HG03575 (cell line): Measurements from ENCODE around the gene ENTPD8.
"Not testable (repeated sequence)": the region's sequence is repeated elsewhere in the genome, so short reads cannot be mapped to it uniquely, and the experiment has no call there.

Experiments
- ATAC-seq: cut with Tn5 transposase; IDR thresholded peaks from one replicate; pipeline ENCODE4 v1.9.1; 2021; ENCODE audit not compliant: unreplicated experiment, insufficient number of reproducible peaks, low FRiP score; ENCODE audit errors: extremely low read depth

Gene ENTPD8

GRCh38 chr9:137421838-137422603, 19.1 kb downstream of the ENTPD8 start:
- no peak for ATAC-seq

DNA sequence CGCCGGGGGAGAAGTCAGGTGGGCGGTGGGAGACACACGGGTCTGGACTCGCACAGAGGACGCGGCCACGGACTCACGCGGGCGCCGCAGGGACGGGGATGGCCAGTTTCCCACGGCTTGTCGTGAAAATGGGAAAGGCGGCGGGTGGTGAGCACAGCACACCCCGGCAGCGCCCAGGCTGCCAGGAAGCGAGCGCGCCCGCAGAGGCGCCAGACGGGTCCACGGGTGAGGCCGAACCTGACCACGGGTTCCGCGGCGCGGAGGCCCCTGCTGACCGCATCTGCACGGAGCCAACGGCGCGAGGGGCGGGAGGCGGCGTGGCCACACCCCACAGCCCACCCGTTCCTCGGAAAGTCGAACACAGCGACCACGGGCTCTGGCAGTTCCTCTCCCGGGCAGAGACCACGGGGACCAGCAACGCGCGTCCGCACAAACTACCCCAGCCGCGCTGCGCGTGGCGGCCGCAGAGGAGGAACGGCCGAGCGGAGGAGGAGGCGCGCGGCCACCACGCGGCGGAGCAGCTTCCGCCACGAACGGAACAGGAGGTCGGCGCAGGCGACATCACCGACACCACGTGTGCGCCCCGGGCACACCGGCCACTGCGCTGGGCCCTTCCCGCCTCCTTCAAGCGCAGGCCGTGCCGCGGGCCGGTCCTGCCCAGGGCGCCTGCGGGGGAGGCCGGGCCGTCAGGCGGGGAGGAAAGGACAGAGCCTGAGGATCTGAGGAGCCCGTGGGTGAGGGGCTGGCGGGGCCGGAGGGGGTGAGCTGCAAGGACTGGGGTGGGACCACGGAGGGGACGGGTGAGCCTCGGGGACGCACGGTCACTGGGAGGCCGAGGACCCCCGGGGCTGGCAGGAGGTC, 23.8 kb downstream of the ENTPD8 start:
- no peak for ATAC-seq

DNA sequence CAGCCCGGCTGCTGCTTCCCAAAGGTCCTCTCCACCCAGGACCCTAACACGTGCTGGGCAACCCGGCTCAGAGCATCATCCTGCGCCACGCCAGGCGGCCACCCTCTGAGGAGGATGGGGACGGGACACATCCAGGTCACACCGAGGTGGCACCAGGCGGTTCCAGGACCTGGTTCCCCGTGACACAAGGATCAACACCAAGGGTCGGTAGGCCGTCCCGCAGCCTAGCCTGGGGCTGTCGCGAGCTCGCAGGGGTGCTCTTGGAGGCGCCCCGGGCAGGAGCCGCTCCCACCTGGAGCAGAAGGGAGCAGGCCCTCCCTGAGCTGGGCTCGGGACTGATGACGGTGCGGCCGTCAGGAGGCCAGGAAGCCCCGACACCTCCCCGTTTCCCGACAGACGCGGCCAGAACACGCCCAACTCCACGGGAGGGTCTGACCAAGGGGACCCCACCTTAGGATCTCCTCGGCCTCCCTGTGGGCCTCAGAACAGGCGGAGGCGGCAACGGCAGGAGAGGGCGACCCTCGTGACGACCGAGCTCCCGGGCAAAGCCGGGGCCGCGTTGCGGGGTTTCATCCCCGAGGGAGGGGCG, 24.5 kb downstream of the ENTPD8 start:
- no peak for ATAC-seq

GRCh38 chr9:137416006-137416562, 25.1 kb downstream of the ENTPD8 start:
- ATAC-seq = no peak

GRCh38 chr9:137415451-137415850, 25.7 kb downstream of the ENTPD8 start:
- ATAC-seq = no peak

DNA sequence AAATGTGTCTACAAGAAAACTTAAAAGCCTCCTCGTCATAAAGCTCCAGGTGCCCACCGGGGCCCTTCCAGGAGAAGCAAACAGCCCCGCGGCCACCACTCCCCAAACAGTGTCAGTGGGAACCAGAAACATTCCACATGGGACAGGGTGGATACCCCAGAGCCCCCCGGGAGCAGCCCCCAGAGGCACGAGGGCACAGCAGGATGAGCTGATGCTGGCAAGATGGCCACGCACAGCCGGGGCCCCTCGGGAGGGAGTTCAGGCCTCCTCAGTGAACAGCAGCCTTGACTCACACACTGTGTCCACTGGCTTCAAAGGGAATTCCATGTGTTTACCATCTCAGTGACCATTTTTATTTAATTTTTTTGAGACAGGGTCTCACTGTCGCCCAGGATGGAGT, 28.7 kb downstream of the ENTPD8 start:
- ATAC-seq = no peak

DNA sequence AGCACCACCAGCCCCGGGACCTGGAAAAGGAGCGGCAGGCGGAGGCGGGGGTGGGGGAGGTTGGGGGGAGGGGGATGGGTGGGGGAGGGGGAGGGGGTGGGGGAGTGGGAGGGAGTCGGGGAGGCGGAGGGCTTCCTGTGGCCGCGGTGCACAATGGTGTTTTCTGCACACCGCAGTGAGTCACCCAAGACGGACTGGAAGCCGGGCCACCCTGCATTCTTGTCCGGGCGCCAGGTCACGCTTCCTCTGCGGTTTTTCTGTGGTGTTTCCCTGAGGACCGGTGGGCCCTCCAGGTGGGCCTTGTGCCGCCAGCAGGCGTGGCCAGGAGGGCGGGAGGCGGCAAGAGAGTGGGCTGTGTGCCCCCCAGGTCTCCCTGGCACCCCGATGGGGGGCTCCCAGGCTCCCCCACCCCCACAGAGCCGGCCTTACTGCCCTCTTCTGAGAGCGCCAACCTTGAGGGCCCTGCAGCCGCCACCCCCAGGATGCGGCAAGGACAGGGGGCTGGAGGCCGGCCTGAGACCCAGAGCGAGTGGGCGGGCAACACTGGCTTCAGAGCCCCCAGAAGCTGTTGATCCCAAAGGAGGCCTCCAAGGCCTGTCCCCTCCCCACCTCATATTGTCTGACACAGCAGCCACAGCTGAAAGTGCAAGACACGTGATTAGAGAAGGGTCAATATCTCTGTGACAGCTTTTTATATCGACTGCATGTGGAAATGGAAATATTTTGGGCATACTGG, 29.3 kb downstream of the ENTPD8 start:
- no peak for ATAC-seq

- no peak for ATAC-seq
Observed at GRCh38 chr9:137411260-137411644, 29.9 kb downstream of the ENTPD8 start.

- no peak for ATAC-seq
Observed at GRCh38 chr9:137410891-137411249, 30.3 kb downstream of the ENTPD8 start.

DNA sequence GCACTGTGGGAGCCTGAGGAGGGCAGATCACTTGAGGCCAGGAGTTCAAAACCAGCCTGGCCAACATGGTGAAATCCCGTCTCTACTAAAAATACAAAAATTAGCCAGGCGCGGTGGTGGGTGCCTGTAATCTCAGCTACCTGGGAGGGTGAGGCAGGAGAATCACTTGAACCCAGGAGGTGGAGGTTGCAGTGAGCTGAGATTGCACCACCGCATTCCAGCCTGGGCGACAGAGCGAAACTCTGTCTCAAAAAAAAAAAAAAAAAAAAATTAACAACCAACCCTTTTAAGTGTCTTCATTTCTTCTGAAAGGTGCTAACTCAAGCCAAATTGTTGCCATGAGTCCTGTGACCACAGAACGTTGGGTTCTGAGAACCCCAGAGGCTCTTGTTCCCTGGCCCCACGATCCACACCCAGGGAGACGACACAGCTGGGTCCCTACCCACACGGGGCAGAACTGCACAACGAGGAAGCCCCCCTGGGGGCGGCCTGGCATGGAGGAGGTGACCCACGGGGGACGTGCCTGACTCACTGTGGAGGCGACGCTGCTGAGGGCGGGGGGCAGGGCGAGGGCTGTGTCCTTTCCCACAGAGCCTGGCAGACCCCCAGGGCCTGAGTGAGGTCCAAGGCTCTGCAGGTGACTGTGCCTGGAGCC, 30.8 kb downstream of the ENTPD8 start:
- not testable (repeated sequence) for ATAC-seq

- no peak for ATAC-seq
Observed at GRCh38 chr9:137409515-137409914, 31.6 kb downstream of the ENTPD8 start.

GRCh38 chr9:137408651-137409405, 32.3 kb downstream of the ENTPD8 start:
- no peak for ATAC-seq

- no peak for ATAC-seq
Observed at GRCh38 chr9:137407590-137408300, 33.4 kb downstream of the ENTPD8 start.

DNA sequence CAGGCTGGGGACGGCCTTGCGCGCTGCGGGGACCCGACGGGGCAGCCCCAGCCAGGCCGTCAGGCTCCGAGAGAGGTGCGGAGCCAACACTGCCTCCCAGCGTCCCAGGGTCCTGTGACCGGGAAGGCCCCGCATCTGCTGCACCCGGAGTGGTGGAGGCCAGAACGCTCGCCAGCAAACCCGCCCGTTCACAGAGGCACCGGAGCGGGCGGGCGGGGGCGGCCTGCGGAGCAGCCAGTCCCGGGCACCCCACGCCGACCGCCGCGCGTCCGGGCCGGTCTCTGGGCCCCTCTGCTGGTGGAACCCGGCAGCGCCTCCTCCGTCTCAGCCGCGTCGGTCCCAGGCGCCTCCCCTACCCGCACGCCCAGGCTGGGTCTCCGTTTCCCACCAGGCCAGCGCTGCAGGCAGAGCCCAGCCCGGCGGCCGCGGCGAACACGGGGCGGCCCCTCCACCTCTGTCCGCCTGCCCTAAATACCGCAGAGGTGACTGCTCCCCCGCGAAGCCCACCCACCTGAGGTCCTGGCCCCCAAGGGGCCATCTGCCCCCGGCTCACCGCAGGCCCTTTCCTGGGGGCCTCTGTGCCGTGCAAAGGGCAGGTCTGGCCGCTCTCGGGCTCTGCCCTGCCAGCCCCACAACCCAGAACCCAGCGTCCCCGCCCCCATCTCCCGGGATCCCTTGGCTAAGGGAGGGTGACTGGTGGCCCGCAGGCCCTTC, 34.1 kb downstream of the ENTPD8 start:
- ATAC-seq = no peak

- ATAC-seq = no peak
Observed at GRCh38 chr9:137406085-137406760, 34.9 kb downstream of the ENTPD8 start.

GRCh38 chr9:137405677-137406081, 35.5 kb downstream of the ENTPD8 start:
- no peak for ATAC-seq
